ENCODE results near the gene TMA7B.

GRCh38 chr22:40001106-40001505 is 40.9 kb downstream of the TMA7B start:
- TF ChIP-seq POLR2AphosphoS5 (IDR thresholded peaks at IDR 0.05) (no peak), CTCF (IDR thresholded peaks at IDR 0.05) (no peak), POLR2A (IDR thresholded peaks at IDR 0.05) (no peak), EP300 (IDR thresholded peaks at IDR 0.05) (no peak)

Measured in gastroesophageal sphincter (tissue), 3 donors.